AG09309 (cell line): Measurements from ENCODE around the gene CDK3.
A peak's percentile ranks its signal among the peaks of the same experiment; 100 is the strongest.

Source experiments
- DNase-seq: peaks from one replicate; pipeline ENCODE4 v3.0.0-alpha.2; 2010; ENCODE audit warnings: low read depth
- H3K4me3 ChIP-seq: 2 replicates; pipeline ENCODE4 v1.5.1; 2011; ENCODE audit warnings: mild to moderate bottlenecking, low read depth, low read length, moderate library complexity; ENCODE audit not compliant: control insufficient read depth
- CTCF ChIP-seq: IDR thresholded peaks from 2 replicates; pipeline ENCODE4 v1.5.1; 2011; ENCODE audit warnings: mild to moderate bottlenecking, low read depth, low read length, inconsistent platforms; ENCODE audit not compliant: insufficient read depth, control insufficient read depth; ENCODE audit errors: missing control alignments

CDK3 gene

GRCh38 chr17:76002100-76002499 lies 1.4 kb downstream of the CDK3 start:
- no peak overlapping the region for H3K4me3 ChIP-seq
- no peak for DNase-seq
- no peak for TF ChIP-seq CTCF

GRCh38 chr17:76003915-76004314 lies 3.3 kb downstream of the CDK3 start:
- TF ChIP-seq CTCF, result no peak
- no peak for DNase-seq
- no peak overlapping the region for H3K4me3 ChIP-seq

- no peak for DNase-seq
- no peak for TF ChIP-seq CTCF
- H3K4me3 ChIP-seq, result no peak overlapping the region
Observed at GRCh38 chr17:76004750-76005262, 4.2 kb downstream of the CDK3 start.

- H3K4me3 ChIP-seq, result no peak overlapping the region
- DNase-seq, result no peak
- peak; percentile 71 for TF ChIP-seq CTCF
Observed at GRCh38 chr17:76005263-76006149, 4.9 kb downstream of the CDK3 start.

GRCh38 chr17:76007131-76007849 lies 6.6 kb downstream of the CDK3 start:
- no peak overlapping the region for H3K4me3 ChIP-seq
- no peak for DNase-seq
- no peak for TF ChIP-seq CTCF

- DNase-seq, result no peak
- TF ChIP-seq CTCF, result no peak
- no peak overlapping the region for H3K4me3 ChIP-seq
Observed at GRCh38 chr17:76007850-76008165, 7.2 kb downstream of the CDK3 start.
